Stimulated activated CD8-positive, alpha-beta memory T cell treated with anti-CD3 and anti-CD28 coated beads, Interleukin-12 subunit alpha, Interleukin-12 subunit beta, amount 100 ng/mL, for 4 hours (primary cell): ENCODE measurements around the gene MUCL1.

Experiments
- DNase-seq: peaks from one replicate; pipeline ENCODE4 v3.0.0-alpha.2; 2020; ENCODE audit warnings: low read depth

MUCL1 gene

GRCh38 chr12:54891717-54892478 lies 37.6 kb downstream of the MUCL1 start:
- no peak for DNase-seq
